ENCODE measurements around the gene IRGQ.

- TF ChIP-seq CTCF (IDR thresholded peaks at IDR 0.05) (no peak), EZH2 (IDR thresholded peaks at IDR 0.05) (no peak), EZH2phosphoT487 (IDR thresholded peaks at IDR 0.05) (no peak)
These were observed 43.8 kb upstream of the IRGQ start, which contains the start of gene CADM4 for GRCh38 chr19:43639519-43640423.
